Left cardiac atrium (tissue), 4 donors: Measurements from ENCODE around the gene DENND10. TPM values are rescaled to one million over a fixed set of nuclear protein-coding genes. Genes with fewer than 3 reads are reported as not detected.

Experiments used
- ATAC-seq, 2 donors: fragments of 200-7000 bp; cut with Tn5 transposase; one replicate each; pipeline ENCODE4 v1.9.1; 2020; ENCODE audit warnings: mild to moderate bottlenecking in 2 of 2, moderate library complexity in 2 of 2
- DNase-seq: peaks from one replicate; pipeline ENCODE4 v3.0.0-alpha.2; 2020
- intact Hi-C, 2 donors: fragments of 100-400 bp; cut with DNase I; formaldehyde crosslinking; loops; one replicate each; pipeline versions ENCODE4 v1.14.1 to v1.15.1; 2022 to 2023
- long read RNA-seq: library from polyadenylated mRNA; unstranded; transcript quantifications from one replicate; pipeline ENCODE4 v2.0.0, GENCODE V29; 2021
- total RNA-seq, 2 donors: library from RNA; stranded (reverse); fragmentation: NEBNext Ultra II Directional; extraction: Animal tissue kit (Norgen Biotek cat#: 25700); gene quantifications; one replicate each; pipeline ENCODE4 v1.2.1, GENCODE V29; 2021
- donor health status: DM: no; HTN: yes; CAD: no.
- donor health status: DM: no; HTN: yes; CAD: no; lungs with severe emphysema.
- donor health status: DM: yes; HTN: yes; CAD: no.
- donor health status: Dilated cardiomyopathy.

The DENND10 gene
- 10 to 100 TPM; 22.6 to 25.4 TPM for total RNA-seq
- long read RNA-seq, transcript FAM45A-201 (9 exons, 1,648 nt): major isoform, 8 of 17 reads
- long read RNA-seq, partial matches to known transcripts: 1 of 17 reads
- long read RNA-seq, other reads (novel, unspliced or antisense): 8 of 17 reads

DNA sequence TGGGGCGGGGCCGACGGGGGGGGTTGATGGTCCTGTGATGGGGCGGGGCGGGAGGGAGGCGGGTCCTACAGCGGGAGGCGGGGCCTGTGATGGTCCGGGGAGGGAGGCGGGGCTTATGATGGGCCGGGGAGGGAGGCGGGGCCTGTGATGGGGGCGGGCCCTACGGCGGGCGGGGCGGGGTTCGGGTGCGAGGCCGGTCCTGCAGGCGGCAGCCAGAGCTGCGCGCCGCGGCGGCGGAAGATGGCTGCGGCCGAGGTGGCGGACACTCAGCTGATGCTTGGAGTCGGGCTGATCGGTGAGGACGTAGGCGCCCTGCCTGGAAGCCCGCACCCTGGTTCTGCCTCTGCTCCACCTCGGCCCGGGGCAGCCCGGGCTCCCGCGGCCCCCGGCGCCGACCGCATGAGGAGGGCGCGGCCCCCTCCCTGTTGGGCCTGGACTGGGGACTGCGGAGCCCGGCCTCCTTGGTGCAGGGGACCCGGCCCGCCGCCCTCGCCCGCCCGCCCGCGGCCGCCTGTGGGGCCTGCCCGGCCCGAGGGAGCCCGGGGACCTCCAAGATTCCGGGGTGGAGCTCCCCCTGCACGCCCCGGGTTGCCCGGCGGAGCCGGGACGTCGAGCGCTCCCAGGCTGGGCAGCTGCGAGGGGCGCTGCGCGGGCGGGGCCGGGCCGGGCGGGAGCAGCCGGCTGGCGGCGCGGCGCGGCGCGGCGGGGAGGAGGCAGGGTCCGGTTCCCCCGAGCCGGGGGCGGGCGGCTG lies at the start of gene DENND10:
Gene DENND10, plus strand, starts transcription at position 211 of the 751 bp plus-strand sequence. Its CDS starts 30 bp downstream, at position 241.
- DNase-seq: peak; percentile 81
- ATAC-seq: peak; percentile 97 to 98
- intact Hi-C loops: no loop called here

- no peak for ATAC-seq
- intact Hi-C loops: no loop called here
Measured at GRCh38 chr10:119055472-119055871, 48.4 kb upstream of the DENND10 start.

GRCh38 chr10:119058010-119058409 lies 45.9 kb upstream of the DENND10 start:
- ATAC-seq (no peak), DNase-seq (no peak)
- intact Hi-C loops: no loop called here

More at GRCh38 chr10:119055472-119055871, 48.4 kb upstream of the DENND10 start:
- no peak for DNase-seq

DNA sequence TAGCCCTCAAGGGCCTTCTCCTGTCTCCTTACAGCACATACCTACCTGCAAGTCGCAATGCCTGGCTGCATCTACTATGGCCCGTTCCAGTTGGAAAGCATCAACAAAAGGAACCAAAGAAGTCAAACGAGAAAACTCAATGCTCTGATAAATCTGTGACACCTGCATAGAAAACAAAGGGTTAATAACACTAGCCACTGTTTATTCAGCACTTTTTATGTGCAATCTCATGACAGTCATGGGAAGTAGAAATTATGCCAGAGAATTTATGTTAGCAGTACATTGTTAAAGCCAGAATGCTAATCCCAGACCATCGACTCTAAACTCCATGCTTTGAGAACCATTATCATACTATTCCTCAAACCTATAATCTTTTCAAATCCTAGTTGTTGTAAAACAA lies 44.4 kb upstream of the DENND10 start:
- DNase-seq (no peak), ATAC-seq (no peak)
- intact Hi-C loops: no loop called here

DNA sequence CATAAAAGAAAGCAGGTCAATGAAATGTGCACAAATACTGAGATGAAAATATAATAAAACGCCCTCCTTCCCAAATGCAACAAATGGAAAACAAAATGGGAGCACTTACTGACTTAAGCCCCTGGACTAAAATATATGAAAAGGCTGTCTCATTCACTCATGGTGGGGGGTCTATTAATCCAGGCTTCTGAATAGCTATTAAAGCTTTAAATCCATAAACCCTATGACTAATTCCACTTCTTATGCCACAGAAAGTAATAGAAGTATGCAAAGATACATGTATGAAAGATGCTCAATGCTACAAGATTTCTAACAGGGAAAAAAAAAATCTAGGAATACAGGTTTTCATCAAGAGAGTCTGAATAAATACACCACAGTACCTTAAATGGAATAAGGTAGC lies 43.8 kb upstream of the DENND10 start:
- ATAC-seq: no peak
- intact Hi-C loops: no loop called here
- DNase-seq: no peak

DNA sequence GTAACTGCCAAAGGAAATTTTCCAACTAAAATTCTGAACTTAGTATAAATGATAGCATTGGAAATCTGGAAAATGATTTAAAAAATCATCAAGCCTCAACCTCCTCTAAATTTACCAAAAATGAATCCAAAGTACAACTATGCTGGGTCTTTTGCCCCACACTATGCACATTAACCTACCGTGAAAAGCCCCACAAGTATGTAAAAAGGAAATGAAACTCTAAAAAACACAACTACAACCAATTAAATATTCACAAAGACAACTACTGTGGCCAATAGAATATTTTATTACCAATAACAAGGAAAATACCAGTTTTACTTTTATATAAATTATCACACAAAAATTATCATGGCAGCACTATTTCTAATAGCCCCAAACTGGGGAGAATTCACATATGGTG lies 42.6 kb upstream of the DENND10 start:
- no peak for DNase-seq
- ATAC-seq: no peak
- intact Hi-C loops: no loop called here

- DNase-seq (no peak), ATAC-seq (no peak)
- intact Hi-C loops: no loop called here
Measured at GRCh38 chr10:119061926-119062325, 42.0 kb upstream of the DENND10 start.

GRCh38 chr10:119070395-119071165 lies 33.3 kb upstream of the DENND10 start:
- no peak for DNase-seq
- intact Hi-C loops: loop anchor here in 1 of 2 donors (5.0 kb wide), 1 partner anchor 33 kb away; no protein-coding TSS in a partner anchor

GRCh38 chr10:119073584-119073983 lies 30.3 kb upstream of the DENND10 start:
- intact Hi-C loops: loop anchor here in 1 of 2 donors (5.0 kb wide), 1 partner anchor 36 kb away; no protein-coding TSS in a partner anchor
- no peak for DNase-seq
- ATAC-seq: no peak

More at GRCh38 chr10:119070395-119071165, 33.3 kb upstream of the DENND10 start:
- ATAC-seq: no peak

- DNase-seq: no peak
- intact Hi-C loops: no loop called here
- ATAC-seq: no peak
Measured at GRCh38 chr10:119078422-119079179, 25.3 kb upstream of the DENND10 start.

DNA sequence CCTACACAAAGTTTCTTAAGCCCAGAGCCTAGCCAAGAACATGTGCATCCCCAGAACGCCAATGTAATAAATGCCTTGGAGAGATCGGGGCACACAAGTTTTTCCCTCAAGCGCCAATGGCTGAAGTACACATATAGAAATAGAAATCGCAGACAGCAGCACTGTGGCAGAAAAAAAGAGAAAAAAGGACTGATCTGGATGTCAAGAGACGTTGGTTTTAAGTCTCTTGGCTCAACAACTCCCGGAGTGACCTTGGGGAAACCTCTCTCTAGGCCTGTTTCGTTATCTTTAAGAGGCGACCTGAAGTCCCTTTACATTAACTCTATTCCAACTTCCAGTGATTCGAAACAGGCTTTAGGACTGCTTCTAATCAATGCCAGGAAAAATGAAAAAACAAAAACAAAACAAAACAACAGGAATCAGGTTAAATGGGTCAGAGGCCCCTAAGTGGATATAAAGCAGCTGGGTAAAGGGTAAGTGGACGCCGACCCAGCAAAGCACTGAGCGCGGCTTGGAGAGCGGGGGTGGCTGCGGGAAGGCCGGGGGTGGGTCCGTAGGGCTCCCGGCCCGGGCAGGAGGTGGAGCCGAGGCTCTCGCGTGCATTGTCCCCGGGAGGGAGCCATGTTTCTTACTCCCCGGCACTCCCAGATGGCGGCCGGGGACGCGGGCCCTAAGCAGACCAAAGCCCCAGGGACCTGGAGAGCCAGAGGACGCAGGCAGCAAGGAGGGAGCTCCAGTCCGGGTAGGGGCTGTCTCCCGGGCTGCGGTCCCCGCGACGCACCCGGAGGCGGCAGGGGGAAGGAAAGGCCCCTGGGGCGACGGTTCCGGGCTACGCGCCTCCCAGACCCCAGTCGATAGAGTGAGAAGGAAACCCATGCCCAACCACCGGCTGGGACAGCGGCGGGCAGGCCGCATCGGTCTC lies 24.1 kb upstream of the DENND10 start:
- intact Hi-C loops: no loop called here
- peak; percentile 85 for DNase-seq
- ATAC-seq: peak; percentile 92 to 95

DNA sequence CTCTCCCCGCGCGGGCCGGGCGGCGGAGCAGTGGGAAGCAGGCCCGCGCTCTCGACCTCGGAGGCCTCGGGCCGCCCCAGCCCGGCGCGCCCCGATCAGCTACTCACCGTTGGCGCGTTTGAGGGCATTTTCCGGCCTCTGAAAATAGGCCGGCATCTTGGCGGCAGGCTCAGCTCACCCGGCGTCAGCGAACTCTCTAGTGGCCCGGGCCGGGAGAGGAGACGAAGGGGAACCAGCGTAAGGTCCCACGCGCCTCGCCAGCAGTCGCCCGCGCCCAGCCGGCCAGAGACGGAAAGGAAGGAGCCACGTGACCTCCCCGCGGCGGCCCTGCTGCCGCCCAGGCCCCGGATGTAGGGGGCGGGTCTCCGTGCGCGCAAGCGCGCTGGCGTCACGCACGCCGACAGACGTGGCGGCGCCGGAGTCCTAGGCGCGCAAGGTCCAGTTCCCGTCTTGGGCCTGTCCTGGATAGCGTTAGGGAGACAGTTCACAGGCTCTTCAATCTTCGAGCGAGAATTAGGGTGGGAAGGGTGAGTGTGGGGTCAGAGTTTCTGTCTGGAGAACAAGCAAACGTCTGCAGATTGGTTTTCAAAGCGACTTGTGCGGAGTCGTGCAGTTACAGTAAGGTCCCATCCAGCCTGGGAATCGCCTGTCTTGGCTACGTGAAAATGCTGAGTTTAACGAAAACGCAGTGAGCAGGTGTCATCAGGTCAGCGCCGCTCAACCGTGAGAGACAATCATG lies 23.2 kb upstream of the DENND10 start, which contains the start of gene EIF3A:
Gene EIF3A, minus strand, starts transcription at position 297 of the 739 bp plus-strand sequence. Its CDS starts 141 bp downstream, at position 156.
- DNase-seq: peak; percentile 93
- peak; percentile 96 to 98 for ATAC-seq
- intact Hi-C loops: no loop called here

- DNase-seq: no peak
- intact Hi-C loops: no loop called here
- ATAC-seq: no peak
Measured at GRCh38 chr10:119084896-119085295, 19.0 kb upstream of the DENND10 start.

DNA sequence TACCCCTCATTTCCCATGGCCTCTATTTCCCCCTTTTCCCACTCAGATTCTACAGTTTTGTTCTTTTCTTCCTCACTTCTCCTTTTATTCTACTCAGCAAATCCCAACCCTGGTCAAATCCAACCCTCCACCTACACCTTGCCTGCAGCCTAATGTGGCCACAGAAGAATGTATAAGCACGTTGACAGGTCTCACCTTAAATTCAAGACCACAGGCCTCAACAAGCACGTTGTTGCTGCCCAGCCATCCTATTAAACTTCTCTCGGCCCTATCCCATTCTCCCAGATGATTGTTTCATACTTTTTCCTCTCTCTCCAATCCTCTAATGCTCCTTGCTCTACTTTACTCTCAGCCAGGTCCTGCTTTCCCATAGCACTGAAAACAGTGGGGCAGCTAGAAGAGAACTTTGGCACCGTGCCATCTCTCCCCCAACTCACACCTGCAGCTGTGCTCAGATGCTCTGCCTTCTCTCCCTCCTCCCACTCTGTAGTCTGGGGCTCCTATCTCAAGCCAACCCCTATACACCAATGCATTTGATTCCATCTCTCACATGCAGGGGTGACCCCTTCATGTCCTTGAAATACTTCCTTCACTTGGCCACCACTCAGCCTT lies 16.5 kb upstream of the DENND10 start:
- ATAC-seq: no peak
- intact Hi-C loops: no loop called here
- no peak for DNase-seq

GRCh38 chr10:119090026-119090795 lies 13.7 kb upstream of the DENND10 start:
- intact Hi-C loops: no loop called here
- ATAC-seq: no peak
- DNase-seq: no peak

- intact Hi-C loops: no loop called here
- ATAC-seq: peak in 1 of 2 donors; percentile 61
- no peak for DNase-seq
Measured at GRCh38 chr10:119090968-119091367, 12.9 kb upstream of the DENND10 start.
